DOHH2 (cell line): ENCODE data around the gene SHISA5.
A peak's percentile ranks its signal among the peaks of the same experiment; 100 is the strongest.

ENCODE experiments used
- H3F3A ChIP-seq: fragments of 200-600 bp; sonication (generic), shearing (Covaris generic); 2 replicates; pipeline ENCODE4 v1.6.0; 2016; ENCODE audit warnings: antibody characterized with exemption, mild to moderate bottlenecking; ENCODE audit not compliant: control insufficient read depth, insufficient read depth
- H3K27ac ChIP-seq: fragments of 200-600 bp; sonication (generic); 2 replicates; pipeline ENCODE4 v1.5.1; 2014; ENCODE audit warnings: low read depth, mild to moderate bottlenecking, low read length, moderate library complexity
- H3K27me3 ChIP-seq: fragments of 200-600 bp; sonication (generic); 2 replicates; pipeline ENCODE4 v1.6.1; 2014; ENCODE audit warnings: mild to moderate bottlenecking, low read length, mixed read lengths; ENCODE audit not compliant: control insufficient read depth
- H3K36me3 ChIP-seq: fragments of 200-600 bp; sonication (generic); 2 replicates; pipeline ENCODE4 v1.6.1; 2014; ENCODE audit warnings: mild to moderate bottlenecking, low read length, moderate library complexity, mixed read lengths; ENCODE audit not compliant: control insufficient read depth
- H3K4me1 ChIP-seq: fragments of 200-600 bp; sonication (generic); 2 replicates; pipeline ENCODE4 v1.6.1; 2014; ENCODE audit warnings: mild to moderate bottlenecking, low read length, mixed read lengths; ENCODE audit not compliant: control insufficient read depth
- H3K4me2 ChIP-seq: fragments of 200-600 bp; sonication (generic); 2 replicates; pipeline ENCODE4 v1.6.0; 2014; ENCODE audit warnings: mild to moderate bottlenecking, low read length, moderate library complexity
- H3K4me3 ChIP-seq: fragments of 200-600 bp; sonication (generic); 2 replicates; pipeline ENCODE4 v1.5.1; 2014; ENCODE audit warnings: mild to moderate bottlenecking, low read length, mixed read lengths
- H3K79me2 ChIP-seq: fragments of 200-600 bp; sonication (generic); 2 replicates; pipeline ENCODE4 v1.6.1; 2014; ENCODE audit warnings: mild to moderate bottlenecking, low read length, mixed read lengths; ENCODE audit not compliant: control insufficient read depth
- H3K9me2 ChIP-seq: fragments of 200-600 bp; sonication (generic); replicated peaks from 2 replicates; pipeline ENCODE4 v1.6.1; 2014; ENCODE audit warnings: mild to moderate bottlenecking, low read length, mixed read lengths; ENCODE audit not compliant: control insufficient read depth
- H3K9me3 ChIP-seq: fragments of 200-600 bp; sonication (generic); 2 replicates; pipeline ENCODE4 v1.6.1; 2014; ENCODE audit warnings: antibody characterized with exemption, low read length, mixed read lengths; ENCODE audit not compliant: control insufficient read depth, insufficient read depth
- H4K20me1 ChIP-seq: fragments of 200-600 bp; sonication (generic); 2 replicates; pipeline ENCODE4 v1.6.0; 2014; ENCODE audit warnings: low read depth, mild to moderate bottlenecking, antibody characterized with exemption, low read length, moderate library complexity; ENCODE audit not compliant: control insufficient read depth, insufficient read depth
- EZH2phosphoT487 ChIP-seq: fragments of 200-600 bp; sonication (generic); IDR thresholded peaks from 2 replicates; pipeline ENCODE4 v1.6.1; 2017; ENCODE audit warnings: borderline replicate concordance, mild to moderate bottlenecking, antibody characterized with exemption, low read length, moderate library complexity, mixed read lengths
- TF ChIP-seq, protein P1 (sequence below): fragments of 200-600 bp; sonication (generic); IDR thresholded peaks from one replicate; pipeline ENCODE4 v1.5.1; 2014; ENCODE audit warnings: antibody characterized with exemption, mild to moderate bottlenecking, low read depth, low read length; ENCODE audit not compliant: poor library complexity, severe bottlenecking

SHISA5 gene

DNA sequence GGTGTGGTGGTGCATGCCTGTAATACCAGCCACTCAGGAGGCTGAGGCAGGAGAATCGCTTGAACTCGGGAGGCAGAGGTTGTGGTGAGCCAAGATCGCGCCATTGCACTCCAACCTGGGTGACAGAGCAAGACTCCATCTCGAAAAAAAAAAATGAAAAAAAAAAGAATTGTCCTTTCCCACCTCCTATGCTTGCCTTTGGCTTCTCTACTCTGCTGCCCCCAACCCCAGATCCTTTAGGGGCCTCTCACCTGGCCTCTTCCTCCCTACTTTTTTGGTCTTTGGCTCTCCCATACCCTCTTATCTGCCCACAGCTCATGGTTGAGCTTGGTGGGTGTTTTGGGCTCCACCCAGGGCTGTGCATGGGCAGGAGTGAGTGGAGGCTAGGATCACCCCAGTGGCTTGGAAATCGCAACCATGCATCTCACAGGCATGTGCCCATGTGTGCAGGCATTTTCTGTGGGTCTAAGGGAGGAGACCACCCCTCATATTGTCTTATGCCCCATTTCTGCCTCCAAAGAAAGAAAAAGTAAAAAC is 2.1 kb upstream of the SHISA5 start:
- Histone ChIP-seq H3K27ac (no peak overlapping the region), H3K36me3 (no peaks in the 10 kb centered on the region), H3K4me2 (no peak overlapping the region)

DNA sequence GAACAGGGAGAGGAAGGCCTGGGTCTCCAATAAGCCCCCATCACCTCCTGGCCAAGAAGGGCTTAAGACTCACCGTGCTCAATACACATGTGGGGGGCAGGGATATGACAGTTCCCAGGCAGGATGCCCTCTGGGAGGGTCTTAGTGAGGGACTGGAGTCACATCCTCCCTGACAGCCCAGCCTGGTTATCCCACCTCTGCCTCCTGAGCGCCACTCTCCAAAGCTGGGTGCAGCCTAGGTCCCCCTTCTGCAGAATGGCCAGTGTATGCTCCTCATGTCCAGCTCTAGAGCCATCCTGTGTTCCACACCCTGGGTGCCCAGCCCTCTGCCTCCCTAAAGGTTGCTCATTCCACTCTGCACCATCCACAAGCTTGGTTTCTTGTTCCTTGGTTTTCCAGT is 1.2 kb upstream of the SHISA5 start:
- no peak for TF ChIP-seq EZH2phosphoT487
- TF ChIP-seq, protein P1, sequence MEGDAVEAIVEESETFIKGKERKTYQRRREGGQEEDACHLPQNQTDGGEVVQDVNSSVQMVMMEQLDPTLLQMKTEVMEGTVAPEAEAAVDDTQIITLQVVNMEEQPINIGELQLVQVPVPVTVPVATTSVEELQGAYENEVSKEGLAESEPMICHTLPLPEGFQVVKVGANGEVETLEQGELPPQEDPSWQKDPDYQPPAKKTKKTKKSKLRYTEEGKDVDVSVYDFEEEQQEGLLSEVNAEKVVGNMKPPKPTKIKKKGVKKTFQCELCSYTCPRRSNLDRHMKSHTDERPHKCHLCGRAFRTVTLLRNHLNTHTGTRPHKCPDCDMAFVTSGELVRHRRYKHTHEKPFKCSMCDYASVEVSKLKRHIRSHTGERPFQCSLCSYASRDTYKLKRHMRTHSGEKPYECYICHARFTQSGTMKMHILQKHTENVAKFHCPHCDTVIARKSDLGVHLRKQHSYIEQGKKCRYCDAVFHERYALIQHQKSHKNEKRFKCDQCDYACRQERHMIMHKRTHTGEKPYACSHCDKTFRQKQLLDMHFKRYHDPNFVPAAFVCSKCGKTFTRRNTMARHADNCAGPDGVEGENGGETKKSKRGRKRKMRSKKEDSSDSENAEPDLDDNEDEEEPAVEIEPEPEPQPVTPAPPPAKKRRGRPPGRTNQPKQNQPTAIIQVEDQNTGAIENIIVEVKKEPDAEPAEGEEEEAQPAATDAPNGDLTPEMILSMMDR, result no peak
- no peaks in the 10 kb centered on the region for H4K20me1 ChIP-seq
- H3K4me3 ChIP-seq, result no peak overlapping the region; the same call in 1 of the 2 replicates
- no peaks in the 10 kb centered on the region for H3K9me2 ChIP-seq
- H3K27ac ChIP-seq, result no peak overlapping the region
- peak overlapping the region; percentile 99; the same call in 1 of the 2 replicates for H3K4me2 ChIP-seq
- H3K4me1 ChIP-seq, result peaks cover 34% of the 10 kb centered on the region
- H3K9me3 ChIP-seq, result no peaks in the 10 kb centered on the region
- H3F3A ChIP-seq, result peaks cover 3% of the 10 kb centered on the region; the same call in 1 of the 2 replicates
- H3K27me3 ChIP-seq, result no peaks in the 10 kb centered on the region
- peaks cover 5% of the 10 kb centered on the region; the same call in 1 of the 2 replicates for H3K79me2 ChIP-seq
- no peaks in the 10 kb centered on the region for H3K36me3 ChIP-seq

More for the DNA sequence above, 2.1 kb upstream of the SHISA5 start:
- Histone ChIP-seq H3K9me2 (no peaks in the 10 kb centered on the region), H3F3A (peaks cover 3% of the 10 kb centered on the region; the same call in 1 of the 2 replicates), H3K4me3 (no peak overlapping the region), H3K79me2 (peaks cover 5% of the 10 kb centered on the region; the same call in 1 of the 2 replicates), H3K9me3 (no peaks in the 10 kb centered on the region), H3K4me1 (peaks cover 34% of the 10 kb centered on the region), H3K27me3 (no peaks in the 10 kb centered on the region), H4K20me1 (no peaks in the 10 kb centered on the region)
- TF ChIP-seq, protein P1, result no peak
- TF ChIP-seq EZH2phosphoT487, result no peak

DNA sequence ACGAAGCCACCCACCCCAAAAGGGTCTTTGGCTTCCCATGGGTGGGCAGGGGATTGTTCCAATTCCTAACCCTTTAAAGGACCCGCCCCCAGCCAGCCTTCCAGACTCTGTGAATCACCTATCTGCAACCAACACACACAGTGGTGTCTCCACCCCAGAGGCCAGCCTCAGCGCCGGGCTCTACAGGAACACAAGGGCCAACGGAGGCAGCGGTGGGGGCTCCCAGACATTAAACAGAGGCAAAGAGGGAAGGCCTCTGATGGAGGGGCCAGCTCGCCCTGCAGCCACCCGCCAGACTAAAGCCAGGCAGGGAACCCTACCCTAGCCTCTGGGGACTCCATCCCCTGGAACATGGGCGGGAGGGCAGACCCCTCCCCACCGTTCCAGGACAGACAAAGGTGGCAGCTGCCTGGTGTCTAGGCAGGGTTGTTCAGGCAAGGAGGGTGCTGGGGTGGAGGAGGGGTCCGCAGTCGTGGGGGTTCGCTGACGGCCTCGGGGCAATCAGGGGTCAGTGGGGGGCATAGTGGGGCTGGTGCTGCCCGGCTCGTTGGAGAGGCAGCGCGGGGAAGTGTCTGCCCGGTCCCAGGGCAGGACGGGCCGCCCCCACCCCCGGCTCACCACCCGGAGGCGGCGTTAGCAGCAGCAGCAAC is 448 bp downstream of the SHISA5 start:
- H3K27ac ChIP-seq, result no peak overlapping the region
- no peaks in the 10 kb centered on the region for H3K36me3 ChIP-seq
- peaks cover 5% of the 10 kb centered on the region; the same call in 1 of the 2 replicates for H3K79me2 ChIP-seq
- no peaks in the 10 kb centered on the region for H3K9me3 ChIP-seq
- H4K20me1 ChIP-seq, result no peaks in the 10 kb centered on the region
- TF ChIP-seq, protein P1, result no peak
- no peak for TF ChIP-seq EZH2phosphoT487
- peaks cover 3% of the 10 kb centered on the region; the same call in 1 of the 2 replicates for H3F3A ChIP-seq
- H3K9me2 ChIP-seq, result no peaks in the 10 kb centered on the region
- H3K4me3 ChIP-seq, result peak overlapping the region; percentile 90
- H3K27me3 ChIP-seq, result no peaks in the 10 kb centered on the region
- H3K4me1 ChIP-seq, result peaks cover 34% of the 10 kb centered on the region
- peak overlapping the region; percentile 99 for H3K4me2 ChIP-seq
